ENCODE results near the gene XXYLT1. TPM values are rescaled to one million over a fixed set of nuclear protein-coding genes. Genes with fewer than 3 reads are reported as not detected.

XXYLT1 gene
- total RNA-seq, 1 experiment from 2014 or later: 10.9 TPM

- H3K79me2 ChIP-seq (ENCODE audit: insufficient read depth, low read length): no peaks in the 10 kb centered on the region
These were observed 29.2 kb downstream of the XXYLT1 start for GRCh38 chr3:195241592-195242355.

More at GRCh38 chr3:195241592-195242355, 29.2 kb downstream of the XXYLT1 start:
- Histone ChIP-seq H3K4me2 (ENCODE audit: low read length) (no peak overlapping the region), H3K9me3 (ENCODE audit: control insufficient read depth in 1 of 2, insufficient read depth in 1 of 2, low read depth in 1 of 2, low read length in 2 of 2) (no peaks in the 10 kb centered on the region), H4K20me1 (ENCODE audit: insufficient read depth) (no peaks in the 10 kb centered on the region), H3K27me3 (ENCODE audit: insufficient read depth, low read length) (no peaks in the 10 kb centered on the region), H3K9ac (ENCODE audit: low read length) (no peak overlapping the region), H3K4me3 (replicated peaks in 1 of 2; ENCODE audit: low read depth in 1 of 2, low read length in 2 of 2) (no peak overlapping the region), H3K36me3 (ENCODE audit: control insufficient read depth in 1 of 2, insufficient read depth in 2 of 2, low read length in 2 of 2) (no peaks in the 10 kb centered on the region), H3K9me2 (ENCODE audit: insufficient read depth) (no peaks in the 10 kb centered on the region), H3K27ac (ENCODE audit: low read depth, low read length) (no peak overlapping the region), H3K4me1 (ENCODE audit: control insufficient read depth in 1 of 2, insufficient read depth in 2 of 2, low read length in 2 of 2) (peaks cover 0 to 6% of the 10 kb centered on the region in 2 experiments; a peak in 1 of 4 replicates), H2AFZ (ENCODE audit: low read depth, low read length, poor library complexity, severe bottlenecking) (no peak overlapping the region)
- POLR2A ChIA-PET: no interaction called here
- intact Hi-C loops (cut with micrococcal nuclease): no loop called here
- ATAC-seq: no peak
- no TSS peak for BruUV-seq (replicated peaks)
- CTCF ChIA-PET: no interaction called here
- TF ChIP-seq POLR2A (IDR thresholded peaks at IDR 0.05; ENCODE audit: borderline replicate concordance, extremely low read depth, insufficient read depth, insufficient read length) (no peak), RAD21 (IDR thresholded peaks at IDR 0.05; ENCODE audit: low read depth) (no peak), REST (IDR thresholded peaks at IDR 0.05; ENCODE audit: low read depth) (no peak), JUND (IDR thresholded peaks at IDR 0.05) (no peak), ZBTB33 (IDR thresholded peaks at IDR 0.05; ENCODE audit: extremely low read depth, insufficient replicate concordance, low read length) (no peak), POLR2AphosphoS5 (IDR thresholded peaks at IDR 0.05; ENCODE audit: low read depth, low read length) (no peak), ELF1 (IDR thresholded peaks at IDR 0.05; ENCODE audit: borderline replicate concordance, low read depth) (no peak), SP1 (IDR thresholded peaks at IDR 0.05; ENCODE audit: low read depth) (no peak), ZNF274 (IDR thresholded peaks at IDR 0.05; ENCODE audit: low read depth, low read length) (no peak), FOSL1 (IDR thresholded peaks at IDR 0.05; ENCODE audit: low read depth) (no peak), CEBPB (IDR thresholded peaks at IDR 0.05; ENCODE audit: low read depth) (no peak), TCF7L2 (IDR thresholded peaks at IDR 0.05; ENCODE audit: borderline replicate concordance, extremely low read depth, insufficient read depth, insufficient read length) (no peak), ZFX (IDR thresholded peaks at IDR 0.05) (no peak), EZH2phosphoT487 (IDR thresholded peaks at IDR 0.05; ENCODE audit: borderline replicate concordance) (no peak), EGR1 (IDR thresholded peaks at IDR 0.05; ENCODE audit: low read depth) (no peak)
- TF ChIP-seq, protein P1, sequence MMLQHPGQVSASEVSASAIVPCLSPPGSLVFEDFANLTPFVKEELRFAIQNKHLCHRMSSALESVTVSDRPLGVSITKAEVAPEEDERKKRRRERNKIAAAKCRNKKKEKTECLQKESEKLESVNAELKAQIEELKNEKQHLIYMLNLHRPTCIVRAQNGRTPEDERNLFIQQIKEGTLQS (IDR thresholded peaks at IDR 0.05): no peak
- TF ChIP-seq, protein P2, sequence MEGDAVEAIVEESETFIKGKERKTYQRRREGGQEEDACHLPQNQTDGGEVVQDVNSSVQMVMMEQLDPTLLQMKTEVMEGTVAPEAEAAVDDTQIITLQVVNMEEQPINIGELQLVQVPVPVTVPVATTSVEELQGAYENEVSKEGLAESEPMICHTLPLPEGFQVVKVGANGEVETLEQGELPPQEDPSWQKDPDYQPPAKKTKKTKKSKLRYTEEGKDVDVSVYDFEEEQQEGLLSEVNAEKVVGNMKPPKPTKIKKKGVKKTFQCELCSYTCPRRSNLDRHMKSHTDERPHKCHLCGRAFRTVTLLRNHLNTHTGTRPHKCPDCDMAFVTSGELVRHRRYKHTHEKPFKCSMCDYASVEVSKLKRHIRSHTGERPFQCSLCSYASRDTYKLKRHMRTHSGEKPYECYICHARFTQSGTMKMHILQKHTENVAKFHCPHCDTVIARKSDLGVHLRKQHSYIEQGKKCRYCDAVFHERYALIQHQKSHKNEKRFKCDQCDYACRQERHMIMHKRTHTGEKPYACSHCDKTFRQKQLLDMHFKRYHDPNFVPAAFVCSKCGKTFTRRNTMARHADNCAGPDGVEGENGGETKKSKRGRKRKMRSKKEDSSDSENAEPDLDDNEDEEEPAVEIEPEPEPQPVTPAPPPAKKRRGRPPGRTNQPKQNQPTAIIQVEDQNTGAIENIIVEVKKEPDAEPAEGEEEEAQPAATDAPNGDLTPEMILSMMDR (IDR thresholded peaks at IDR 0.05 in 2 of 3, conservative IDR thresholded peaks at IDR 0.05 in 1 of 3; ENCODE audit: borderline replicate concordance in 1 of 3, insufficient read depth in 1 of 3, low read depth in 2 of 3, low read length in 2 of 3): no peak
- TF ChIP-seq, protein P3, sequence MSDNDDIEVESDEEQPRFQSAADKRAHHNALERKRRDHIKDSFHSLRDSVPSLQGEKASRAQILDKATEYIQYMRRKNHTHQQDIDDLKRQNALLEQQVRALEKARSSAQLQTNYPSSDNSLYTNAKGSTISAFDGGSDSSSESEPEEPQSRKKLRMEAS (IDR thresholded peaks at IDR 0.05): no peak
- DNase-seq (ENCODE audit: low read depth, low spot score): no peak
- RAD21 ChIA-PET (ENCODE audit: low non-redundant PET in 1 of 2, low total read pairs in 2 of 2, uncharacterized antibody in 2 of 2, unreplicated experiment in 2 of 2): no interaction called here

Data from HCT116 (cell line).